Measurements from ENCODE around the gene ELK3. TPM values are rescaled to one million over a fixed set of nuclear protein-coding genes. Genes with fewer than 3 reads are reported as not detected.

Gene ELK3
- total RNA-seq, result 31.6 and 35.3 TPM in 2 replicates

DNA sequence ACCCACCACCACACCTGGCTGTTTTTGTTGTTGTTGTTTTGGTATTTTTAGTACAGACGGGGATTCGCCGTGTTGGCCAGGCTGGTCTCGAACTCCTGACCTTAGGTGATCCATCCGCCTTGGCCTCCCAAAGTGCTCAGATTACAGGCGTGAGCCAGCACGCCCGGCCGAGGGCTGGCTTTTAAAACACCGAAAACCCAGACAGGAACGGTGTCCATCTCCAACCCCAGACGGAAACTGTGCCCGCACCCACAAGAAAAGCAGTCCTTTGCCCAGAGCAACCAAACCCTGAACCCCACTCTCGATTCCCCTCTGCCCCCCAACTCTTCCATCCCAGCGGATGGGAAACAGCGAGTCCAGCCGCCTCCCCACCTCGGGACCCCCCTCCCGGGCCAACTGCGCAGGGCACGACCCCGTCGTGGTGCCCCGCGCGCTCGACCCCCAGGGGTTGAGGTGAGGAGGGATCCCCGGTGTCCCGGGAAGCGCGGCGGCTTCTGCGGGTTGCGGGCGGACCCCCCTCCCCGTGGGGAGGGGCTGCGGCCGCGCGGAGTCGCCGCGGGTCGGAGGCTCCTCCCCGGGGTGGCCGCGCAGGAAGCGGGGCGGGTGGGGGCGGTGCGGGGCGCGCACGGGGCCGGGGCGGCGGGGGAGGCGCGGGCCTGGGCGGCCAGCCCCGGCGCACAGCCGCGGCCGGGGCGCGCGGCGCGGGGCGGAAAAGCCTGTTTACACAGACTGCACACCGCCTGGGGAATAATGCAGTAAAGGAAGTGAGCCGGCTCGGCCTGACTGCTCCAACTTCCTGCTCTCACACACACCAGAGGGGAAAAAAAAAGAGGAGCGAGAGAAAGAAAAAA lies at the start of gene ELK3:
Gene ELK3 (plus strand): TSS at position 651 of the 851 bp plus-strand sequence.

Small RNA genes within 50 kb of the gene (small RNA-seq; reads per million reads assigned to genes)
- gene RNU4-24P, result not detected

Other genes starting within 250 kb of the ELK3 start
- gene HAL, start 198.0 kb upstream of the ELK3 start, total RNA-seq, result under 0.01 and 0.11 TPM in 2 replicates
- 87.8 and 95.7 TPM in 2 replicates for gene LTA4H, start 158.8 kb upstream of the ELK3 start, total RNA-seq
- 61.0 and 67.8 TPM in 2 replicates for gene CDK17, start 206.1 kb downstream of the ELK3 start, total RNA-seq

All from articular chondrocyte of knee joint (primary cell).